ENCODE data around the gene ZFYVE16. TPM values are rescaled to one million over a fixed set of nuclear protein-coding genes. Genes with fewer than 3 reads are reported as not detected.

ZFYVE16 gene
- total RNA-seq, 1 donor from 2014 or later = 65.4 TPM

DNA sequence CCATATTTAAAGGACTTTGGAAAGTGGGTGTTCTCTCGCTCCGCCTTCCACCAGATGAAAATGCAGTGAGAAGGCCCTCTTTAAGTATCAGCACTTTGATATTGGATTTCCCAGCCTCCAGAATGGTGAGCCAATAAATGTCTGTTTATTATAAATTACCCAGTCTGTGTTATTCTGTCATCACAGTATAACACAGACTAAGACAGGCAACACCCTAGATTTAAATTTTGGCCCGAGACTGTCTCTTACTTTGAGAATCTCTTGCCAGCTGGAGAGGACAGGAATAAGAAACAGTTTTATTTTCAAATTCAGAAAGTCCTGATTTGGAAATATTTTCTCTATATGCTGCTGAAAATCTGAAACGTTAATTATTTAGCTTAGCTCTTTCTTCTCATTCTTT lies 101.5 kb downstream of the ZFYVE16 start:
- no peak overlapping the region for H3K27ac ChIP-seq
- H3K9me3 ChIP-seq = no peaks in the 10 kb centered on the region
- intact Hi-C loops (cut with DNase I) = no loop called here
- DNase-seq (no peak), ATAC-seq (no peak)
- no peaks in the 10 kb centered on the region for H3K4me1 ChIP-seq
- TF ChIP-seq, protein P1, sequence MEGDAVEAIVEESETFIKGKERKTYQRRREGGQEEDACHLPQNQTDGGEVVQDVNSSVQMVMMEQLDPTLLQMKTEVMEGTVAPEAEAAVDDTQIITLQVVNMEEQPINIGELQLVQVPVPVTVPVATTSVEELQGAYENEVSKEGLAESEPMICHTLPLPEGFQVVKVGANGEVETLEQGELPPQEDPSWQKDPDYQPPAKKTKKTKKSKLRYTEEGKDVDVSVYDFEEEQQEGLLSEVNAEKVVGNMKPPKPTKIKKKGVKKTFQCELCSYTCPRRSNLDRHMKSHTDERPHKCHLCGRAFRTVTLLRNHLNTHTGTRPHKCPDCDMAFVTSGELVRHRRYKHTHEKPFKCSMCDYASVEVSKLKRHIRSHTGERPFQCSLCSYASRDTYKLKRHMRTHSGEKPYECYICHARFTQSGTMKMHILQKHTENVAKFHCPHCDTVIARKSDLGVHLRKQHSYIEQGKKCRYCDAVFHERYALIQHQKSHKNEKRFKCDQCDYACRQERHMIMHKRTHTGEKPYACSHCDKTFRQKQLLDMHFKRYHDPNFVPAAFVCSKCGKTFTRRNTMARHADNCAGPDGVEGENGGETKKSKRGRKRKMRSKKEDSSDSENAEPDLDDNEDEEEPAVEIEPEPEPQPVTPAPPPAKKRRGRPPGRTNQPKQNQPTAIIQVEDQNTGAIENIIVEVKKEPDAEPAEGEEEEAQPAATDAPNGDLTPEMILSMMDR (IDR thresholded peaks at IDR 0.05) = no peak
- H3K27me3 ChIP-seq (ENCODE audit: low read depth) = no peaks in the 10 kb centered on the region
- no peak overlapping the region for H3K4me3 ChIP-seq
- H3K36me3 ChIP-seq = no peaks in the 10 kb centered on the region

- no peak for ATAC-seq
- intact Hi-C loops (cut with DNase I) = no loop called here
Measured at GRCh38 chr5:80516826-80517225, 109.0 kb downstream of the ZFYVE16 start.

More at GRCh38 chr5:80516826-80517225, 109.0 kb downstream of the ZFYVE16 start:
- Histone ChIP-seq H3K27ac (no peak overlapping the region), H3K9me3 (no peaks in the 10 kb centered on the region), H3K27me3 (ENCODE audit: low read depth) (no peaks in the 10 kb centered on the region), H3K36me3 (peaks cover 6% of the 10 kb centered on the region), H3K4me1 (no peaks in the 10 kb centered on the region), H3K4me3 (no peak overlapping the region)
- no peak for DNase-seq
- TF ChIP-seq, protein P1 (IDR thresholded peaks at IDR 0.05) = no peak

Other genes starting within 250 kb of the ZFYVE16 start
- gene SERINC5, start 152.0 kb upstream of the ZFYVE16 start, total RNA-seq = 52.6 TPM
- not detected for gene SPZ1, start 88.1 kb upstream of the ZFYVE16 start, total RNA-seq
- gene FAM151B, start 80.0 kb downstream of the ZFYVE16 start, total RNA-seq = 4.1 TPM
- gene ANKRD34B, start 162.2 kb downstream of the ZFYVE16 start, total RNA-seq = 0.30 TPM
- 17.0 TPM for gene MSH3, start 246.6 kb downstream of the ZFYVE16 start, total RNA-seq
- gene DHFR, start 246.9 kb downstream of the ZFYVE16 start, total RNA-seq = 10.5 TPM